LNCAP (cell line): Measurements from ENCODE around the gene LDHAL6B.

Experiments used
- CTCF ChIP-seq: fragments of 450-650 bp; IDR thresholded peaks from 2 replicates; pipeline ENCODE4 v1.5.1; 2017; ENCODE audit warnings: mild to moderate bottlenecking

Gene LDHAL6B

DNA sequence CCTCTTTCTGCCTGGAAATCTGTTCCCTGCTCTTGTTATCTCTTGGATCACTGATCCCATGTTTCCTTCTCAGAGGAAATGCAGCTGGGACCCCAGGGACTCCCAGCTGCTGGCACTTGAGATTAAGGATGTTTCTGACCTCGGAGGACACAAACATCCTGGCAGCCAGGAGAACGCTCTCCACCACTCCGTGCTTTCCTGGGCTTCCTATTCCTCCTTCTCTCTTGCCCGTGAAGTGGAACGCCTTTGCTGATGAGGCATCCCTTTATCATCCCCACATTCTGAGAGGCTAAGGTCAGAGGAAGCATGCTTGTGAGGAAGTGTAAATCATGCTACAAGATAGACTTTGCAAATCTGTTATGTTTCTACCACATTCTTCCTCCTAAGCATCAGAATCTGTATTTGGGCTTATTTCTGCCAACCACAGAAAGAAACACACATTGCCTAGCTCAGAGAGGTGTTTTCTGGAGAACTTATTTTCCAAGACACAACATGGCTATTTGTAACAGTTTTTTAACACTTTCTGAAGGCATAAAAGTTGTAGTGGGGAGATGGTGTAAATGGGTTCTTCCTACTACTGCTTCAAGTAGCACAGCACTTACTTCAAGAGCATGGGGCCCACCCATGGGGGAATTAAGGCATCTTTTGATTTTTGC, 25.6 kb upstream of the LDHAL6B start:
- no peak for TF ChIP-seq CTCF

GRCh38 chr15:59185725-59186124, 20.9 kb upstream of the LDHAL6B start:
- TF ChIP-seq CTCF = 0 out of 2 replicates have a peak, but pooled peaks have one; percentile 14

- no peak for TF ChIP-seq CTCF
Observed at GRCh38 chr15:59186501-59186900, 20.1 kb upstream of the LDHAL6B start.

DNA sequence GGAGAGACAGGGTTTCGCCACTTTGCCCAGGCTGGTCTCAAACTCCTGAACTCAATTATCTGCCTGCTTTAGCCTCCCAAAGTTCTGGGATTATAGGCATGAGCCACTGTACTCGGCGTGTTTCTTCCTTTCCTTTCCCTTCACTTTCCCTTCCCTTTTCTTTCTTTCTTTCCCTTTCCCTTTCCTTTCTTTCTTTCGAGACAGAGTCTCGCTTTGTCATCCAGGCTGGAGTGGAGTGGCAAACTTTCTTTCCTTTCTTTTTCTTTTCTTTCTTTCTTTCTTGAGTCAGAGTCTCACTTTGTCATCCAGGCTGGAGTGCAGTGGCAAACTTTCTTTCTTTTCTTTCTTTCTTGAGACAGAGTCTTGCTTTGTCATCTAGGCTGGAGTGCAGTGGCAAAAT, 17.4 kb upstream of the LDHAL6B start:
- TF ChIP-seq CTCF = no peak

- TF ChIP-seq CTCF = no peak
Observed at GRCh38 chr15:59190291-59190690, 16.4 kb upstream of the LDHAL6B start.

DNA sequence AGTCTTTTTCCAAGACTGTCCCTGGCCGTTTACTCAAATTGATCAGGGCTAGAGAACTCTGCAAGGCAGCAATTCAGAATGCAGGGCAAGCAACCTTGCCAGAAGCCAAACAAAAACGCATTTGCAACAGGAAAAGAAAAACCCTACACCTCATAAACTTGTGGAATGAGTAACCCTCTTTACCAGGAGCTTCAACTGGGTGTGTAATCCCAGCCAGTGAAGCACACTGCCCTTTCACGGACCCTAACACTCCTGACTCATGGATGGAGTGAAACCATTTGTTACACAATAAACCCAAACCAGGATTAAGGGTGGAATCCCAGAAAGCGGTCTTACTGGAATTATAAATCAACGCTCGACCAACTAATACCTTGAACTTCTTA, 14.8 kb upstream of the LDHAL6B start:
- TF ChIP-seq CTCF = no peak

DNA sequence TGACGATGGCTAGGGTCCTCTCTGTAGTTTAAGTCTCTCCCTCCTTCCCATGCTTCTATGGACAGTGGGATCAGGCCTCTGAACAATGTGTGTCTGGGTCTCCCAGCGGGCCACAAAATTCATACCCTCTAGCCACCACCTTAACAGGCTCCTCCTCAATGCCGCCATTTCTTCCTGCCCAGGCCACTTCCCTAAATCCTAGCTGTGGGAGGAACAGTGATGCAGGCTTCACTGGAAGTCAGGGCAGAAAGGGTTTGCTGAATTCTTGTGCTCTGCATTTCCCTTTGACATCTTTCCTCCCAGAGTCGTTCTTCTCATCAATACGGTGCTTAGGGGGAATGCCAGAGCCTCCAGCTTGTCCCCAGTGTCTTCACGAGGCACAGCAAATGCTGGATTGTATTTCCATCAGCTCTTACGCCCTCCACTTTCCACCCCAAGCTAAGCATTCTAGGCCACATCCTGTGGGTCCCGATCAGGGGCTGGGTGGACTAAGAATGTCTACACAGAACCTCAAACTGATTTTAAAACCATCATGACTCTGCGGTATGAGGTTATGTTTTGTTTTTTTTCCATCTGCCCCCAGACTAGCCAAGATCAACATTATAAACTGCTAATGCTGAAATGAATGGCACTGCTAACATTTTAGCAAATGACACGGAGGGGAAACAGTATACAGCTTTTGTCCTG, 11.9 kb upstream of the LDHAL6B start:
- no peak for TF ChIP-seq CTCF
